Tibial nerve (tissue), 3 donors: Measurements from ENCODE around the gene CCDC190.

ENCODE experiments used
- CTCF ChIP-seq, 5 experiments: fragments of 200-600 bp in 3 of 5; fragments of 450-650 bp in 2 of 5; sonication (generic) in 3 of 5; IDR thresholded peaks; one replicate each; pipeline ENCODE4 v1.5.1; 2016 to 2019; ENCODE audit warnings: antibody characterized with exemption in 5 of 5, mild to moderate bottlenecking in 3 of 5, moderate library complexity in 2 of 5
- POLR2A ChIP-seq, 2 donors: fragments of 450-650 bp; IDR thresholded peaks; one replicate each; pipeline ENCODE4 v1.6.1; 2017; ENCODE audit warnings: antibody characterized with exemption in 2 of 2, mild to moderate bottlenecking in 2 of 2, moderate library complexity in 2 of 2

- no peak for TF ChIP-seq CTCF (IDR thresholded peaks at IDR 0.05)
- no peak for TF ChIP-seq POLR2A (IDR thresholded peaks at IDR 0.05)
Measured at GRCh38 chr1:162908780-162909179, 47.8 kb upstream of the CCDC190 start.
